ENCODE data around the gene UBE2E2.

The UBE2E2 gene

DNA sequence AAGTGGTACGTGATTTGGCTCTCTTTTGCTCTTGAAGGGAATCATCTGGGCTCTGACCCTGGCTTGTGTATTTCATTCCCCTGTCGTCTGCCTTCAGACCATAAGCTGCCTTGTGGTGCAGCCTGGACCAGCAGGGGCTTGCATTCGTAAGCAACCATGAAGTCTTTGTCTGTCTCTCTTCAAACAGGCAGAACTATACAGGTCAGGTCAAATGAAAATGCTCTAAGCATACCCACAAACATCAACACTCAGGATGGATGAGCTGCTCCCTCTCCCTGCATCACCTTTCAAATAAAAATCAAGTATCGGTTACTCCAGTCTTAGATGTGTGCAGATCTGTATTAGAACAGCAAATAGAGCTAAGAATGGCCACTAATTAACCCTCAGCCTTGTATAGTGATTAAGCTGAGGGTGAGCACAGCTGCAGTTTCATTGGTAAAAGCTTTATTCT lies 334.0 kb downstream of the UBE2E2 start:
- peak; percentile 45 for DNase-seq (ENCODE audit: low spot score)

- DNase-seq (ENCODE audit: low spot score) = no peak
Measured at GRCh38 chr3:23539185-23539584, 336.1 kb downstream of the UBE2E2 start.

- DNase-seq (ENCODE audit: low spot score) = no peak
Measured at GRCh38 chr3:23540600-23540999, 337.5 kb downstream of the UBE2E2 start.

DNA sequence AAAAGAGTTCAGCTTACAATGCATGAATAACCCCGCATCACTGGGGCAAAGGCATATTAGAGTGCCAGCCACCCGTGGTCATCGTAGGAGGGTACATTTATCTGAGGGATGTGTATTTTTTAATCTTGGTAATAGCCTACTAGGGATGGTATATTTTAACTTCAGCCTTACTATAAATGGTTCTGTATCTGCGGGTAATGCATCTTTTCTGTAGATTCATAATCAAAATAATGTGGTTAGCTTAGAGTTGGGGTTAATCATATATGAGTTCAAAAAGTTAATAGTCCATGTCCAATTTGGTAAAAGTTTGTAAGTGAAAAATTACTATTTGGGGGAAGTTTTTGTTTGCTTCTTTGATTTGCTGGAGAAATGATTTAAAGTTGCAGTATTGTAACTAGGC lies 339.0 kb downstream of the UBE2E2 start:
- no peak for DNase-seq (ENCODE audit: low spot score)

GRCh38 chr3:23546181-23546580 lies 343.1 kb downstream of the UBE2E2 start:
- DNase-seq (ENCODE audit: low spot score) = no peak

DNA sequence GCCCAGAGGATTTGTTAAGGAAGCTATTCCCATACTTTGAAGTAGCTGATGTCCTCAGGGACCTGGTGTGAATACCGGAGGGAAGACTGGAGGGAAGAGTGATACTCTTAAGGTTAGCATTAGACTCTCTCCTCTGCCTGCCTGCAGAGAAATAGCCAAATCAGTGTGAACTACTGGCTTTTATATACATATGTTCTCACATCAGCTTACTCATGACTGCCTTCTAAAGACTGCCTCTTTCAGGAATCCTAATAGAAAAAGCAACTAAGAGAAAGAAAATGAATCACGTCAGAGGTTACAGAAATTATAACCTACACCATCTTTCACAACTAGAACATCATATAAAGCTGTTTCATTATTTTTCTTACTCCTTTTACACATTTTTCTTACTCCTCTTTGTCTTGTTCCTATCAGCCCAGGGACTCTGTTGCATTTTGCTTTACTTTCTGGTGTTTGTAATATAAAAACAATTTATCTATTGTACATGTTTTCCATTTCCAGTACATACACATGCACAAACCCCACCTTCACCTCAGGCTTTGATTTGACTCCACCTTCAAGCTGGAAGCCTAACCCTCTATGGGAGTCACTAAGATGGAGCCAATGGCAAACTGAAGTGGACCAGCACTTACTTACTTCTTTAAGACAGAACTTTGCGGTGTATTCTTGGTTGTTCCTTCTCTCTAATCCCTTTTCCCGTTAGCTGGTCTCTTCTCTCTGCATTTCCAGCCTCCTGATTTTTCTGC lies 345.0 kb downstream of the UBE2E2 start:
- no peak for DNase-seq (ENCODE audit: low spot score)

GRCh38 chr3:23548706-23549105 lies 345.6 kb downstream of the UBE2E2 start:
- DNase-seq (ENCODE audit: low spot score) = no peak

DNA sequence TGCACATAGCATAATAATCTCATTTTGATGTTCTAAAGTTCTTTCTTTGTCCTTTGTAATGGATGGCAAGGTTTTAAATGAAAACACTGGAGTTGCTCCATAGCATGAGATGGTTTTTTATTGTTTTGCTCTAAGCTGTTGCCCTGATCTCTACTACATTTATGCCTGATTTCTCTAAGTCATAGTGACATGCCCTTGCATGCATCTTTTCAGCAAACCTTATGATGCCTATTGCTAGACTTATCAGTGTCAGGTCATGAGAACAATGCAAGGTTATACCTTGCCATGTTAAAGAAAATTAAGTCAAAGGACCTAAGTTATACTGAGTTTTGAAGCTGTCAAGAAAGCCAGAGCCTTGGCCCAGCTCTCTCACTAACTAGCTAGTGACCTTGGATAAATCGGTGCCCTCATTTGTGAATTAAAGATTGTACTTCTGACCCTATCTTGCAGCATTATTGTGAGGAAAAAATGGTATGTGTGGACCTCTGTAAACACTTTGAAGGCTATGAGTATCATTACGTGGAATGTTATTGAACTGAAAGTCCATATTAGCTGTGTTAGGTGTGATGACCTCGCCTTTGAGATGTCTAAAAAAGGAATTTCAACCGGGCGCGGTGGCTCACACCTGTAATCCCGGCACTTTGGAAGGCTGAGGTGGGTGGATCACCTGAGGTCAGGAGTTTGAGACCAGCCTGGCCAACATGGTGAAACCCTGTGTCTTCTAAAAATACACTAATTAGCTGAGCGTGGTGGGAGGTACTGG lies 346.2 kb downstream of the UBE2E2 start:
- no peak for DNase-seq (ENCODE audit: low spot score)

- no peak for DNase-seq (ENCODE audit: low spot score)
Measured at GRCh38 chr3:23550402-23550801, 347.3 kb downstream of the UBE2E2 start.

GRCh38 chr3:23552506-23552905 lies 349.4 kb downstream of the UBE2E2 start:
- DNase-seq (ENCODE audit: low spot score) = no peak

DNA sequence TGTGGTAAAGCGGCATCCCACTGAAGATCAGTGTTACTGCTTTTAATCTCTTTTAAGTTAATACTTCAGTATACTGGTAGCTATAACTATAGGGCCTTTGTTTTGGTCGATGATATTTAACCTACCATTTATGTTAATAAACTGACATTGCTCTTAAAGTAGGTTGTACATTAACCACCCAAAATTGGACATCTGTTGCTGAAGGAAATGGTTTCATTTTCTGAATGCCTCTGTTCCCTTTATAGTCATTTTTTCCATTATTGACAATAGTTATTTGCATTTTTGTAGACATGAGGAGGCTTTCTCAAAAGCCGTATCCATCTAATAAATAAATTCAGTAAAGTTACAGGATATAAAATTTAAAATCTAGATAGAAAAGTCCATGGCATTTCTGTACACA lies 350.2 kb downstream of the UBE2E2 start:
- no peak for DNase-seq (ENCODE audit: low spot score)

DNA sequence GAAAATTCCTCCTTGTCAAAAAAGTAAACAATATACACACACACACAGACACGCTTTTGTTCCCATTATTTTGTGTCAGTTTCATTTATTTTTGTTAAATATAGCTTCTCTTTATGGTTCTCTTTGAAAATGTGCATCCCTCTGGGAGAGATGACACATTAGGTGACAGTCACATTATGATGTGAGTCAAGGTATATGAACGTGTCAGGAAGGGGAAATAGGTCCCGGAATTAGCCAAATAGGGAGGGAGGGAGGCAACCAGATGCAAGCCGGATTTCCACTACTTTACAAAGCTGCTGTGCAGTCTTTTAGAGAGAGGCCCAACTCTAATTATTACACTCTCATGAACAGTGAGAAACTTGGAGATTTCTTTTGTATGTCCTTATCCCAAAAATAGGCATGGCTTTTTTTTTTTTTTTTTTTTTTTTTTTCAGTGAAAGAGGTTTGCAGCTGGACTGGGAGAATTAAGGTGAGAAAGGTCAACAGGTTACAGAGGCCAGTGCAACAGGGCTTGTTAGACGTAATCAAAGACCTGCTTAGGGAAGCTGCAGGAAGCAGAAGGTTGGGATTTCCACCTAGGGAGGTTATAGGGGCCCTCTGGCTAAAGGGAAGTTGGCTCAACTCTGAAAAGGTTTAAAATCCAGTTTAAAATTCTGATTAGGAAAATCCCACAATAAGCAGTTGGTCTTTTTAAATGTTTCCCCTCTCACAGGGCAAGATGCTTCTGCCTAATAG lies 362.1 kb downstream of the UBE2E2 start:
- no peak for DNase-seq (ENCODE audit: low spot score)

DNA sequence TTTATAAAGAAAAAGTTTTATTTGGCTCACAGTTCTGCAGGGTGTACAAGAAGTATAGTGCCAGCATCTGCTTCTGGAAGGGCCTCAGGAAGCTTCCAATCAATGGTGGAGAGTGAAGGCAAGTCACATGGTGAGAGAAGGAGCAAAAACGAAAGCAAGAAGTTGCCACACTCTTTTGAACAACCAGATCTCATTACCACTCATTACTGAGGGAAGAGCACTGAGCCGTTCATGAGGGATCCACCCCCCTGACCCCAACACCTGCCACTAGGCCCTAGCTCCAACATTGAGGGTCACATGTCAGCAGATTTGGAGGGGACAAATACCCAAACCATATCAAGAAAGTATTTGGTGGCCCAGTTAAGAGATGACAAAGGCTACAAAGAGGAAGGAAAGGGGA lies 363.4 kb downstream of the UBE2E2 start:
- DNase-seq (ENCODE audit: low spot score) = no peak

DNA sequence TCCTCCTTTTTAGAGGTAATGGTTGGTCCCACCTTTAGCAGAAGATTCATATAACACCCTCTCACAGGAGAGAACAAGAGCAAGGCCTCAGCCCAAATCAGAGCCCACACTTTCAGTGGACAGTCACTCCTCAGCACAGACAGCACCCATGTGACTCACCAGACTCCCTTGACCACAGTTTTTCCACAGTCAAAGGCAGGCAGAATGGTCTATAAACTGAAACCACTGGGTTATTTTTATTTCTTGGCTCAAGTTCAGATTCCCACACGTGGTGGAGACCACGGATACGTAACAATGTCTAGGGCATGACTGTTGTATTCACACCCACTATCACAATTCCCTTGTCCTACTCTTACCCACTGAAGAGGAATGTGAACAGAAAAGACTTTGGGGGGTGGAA lies 364.8 kb downstream of the UBE2E2 start:
- peak; percentile 37 for DNase-seq (ENCODE audit: low spot score)

DNA sequence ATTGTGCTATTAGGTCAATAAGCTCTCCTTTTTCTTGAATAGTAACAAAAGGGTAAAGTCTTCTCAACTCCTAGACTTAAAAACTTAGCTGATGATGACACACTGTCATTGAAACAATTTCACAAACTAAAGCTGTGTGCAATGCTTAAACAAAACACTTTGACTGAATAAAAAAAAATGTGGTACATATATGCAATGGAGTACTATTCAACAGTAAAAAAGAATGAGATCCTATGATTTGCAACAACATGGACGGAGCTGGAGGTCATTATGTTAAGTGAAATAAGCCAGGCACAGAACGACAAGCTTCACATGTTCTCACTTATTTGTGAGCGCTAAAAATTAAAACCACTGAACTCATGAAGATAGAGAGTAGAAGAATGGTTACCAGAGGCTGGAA lies 370.7 kb downstream of the UBE2E2 start:
- DNase-seq (ENCODE audit: low spot score) = no peak

GRCh38 chr3:23574822-23575315 lies 371.7 kb downstream of the UBE2E2 start:
- no peak for DNase-seq (ENCODE audit: low spot score)

DNA sequence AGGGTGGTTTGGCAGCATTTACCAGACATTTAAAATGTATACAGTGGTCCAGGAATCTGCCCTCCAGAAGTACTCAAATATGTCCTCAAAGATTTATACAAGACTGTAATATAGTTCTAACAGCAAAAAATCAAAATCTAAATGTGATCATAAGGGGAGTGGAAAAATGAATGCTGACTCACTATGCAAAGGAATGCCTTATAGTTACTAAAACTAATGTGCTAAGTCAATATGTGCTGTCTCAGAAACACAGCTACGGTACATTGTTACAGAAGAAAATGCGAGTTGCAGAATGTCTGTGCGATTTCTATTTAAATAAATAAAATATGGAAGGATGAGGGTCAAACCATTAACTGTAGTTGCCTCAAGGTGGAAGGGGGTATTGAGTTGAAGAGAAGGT lies 372.6 kb downstream of the UBE2E2 start:
- DNase-seq (ENCODE audit: low spot score) = no peak

- DNase-seq (ENCODE audit: low spot score) = no peak
Measured at GRCh38 chr3:23576379-23576959, 373.3 kb downstream of the UBE2E2 start.

- DNase-seq (ENCODE audit: low spot score) = no peak
Measured at GRCh38 chr3:23580096-23580713, 377.1 kb downstream of the UBE2E2 start.

GRCh38 chr3:23583980-23584740 lies 381.0 kb downstream of the UBE2E2 start:
- no peak for DNase-seq (ENCODE audit: low spot score)

DNA sequence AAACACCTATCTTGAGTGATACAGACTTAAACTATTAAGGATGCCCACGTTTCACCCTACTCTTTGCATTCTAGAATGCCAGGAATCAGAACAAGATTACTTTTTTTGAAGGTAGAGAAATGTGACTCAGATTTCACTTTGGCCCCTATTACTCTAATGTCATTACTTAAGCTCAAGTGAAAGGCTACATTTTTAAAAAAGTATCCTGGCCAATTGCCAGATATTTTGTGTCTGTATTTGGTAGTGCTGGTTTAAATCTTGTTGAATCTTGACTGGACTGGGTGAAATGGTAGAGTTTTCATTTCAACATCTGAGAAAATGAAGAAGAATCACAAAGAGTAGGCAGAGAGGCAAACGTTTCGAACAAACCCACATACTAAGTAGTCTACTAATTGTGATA lies 384.4 kb downstream of the UBE2E2 start:
- DNase-seq (ENCODE audit: low spot score) = no peak
